DMS53 treated with DMSO at 0.1 percent for 48 hours (cell line): ENCODE results near the gene SHKBP1.
"Not testable (repeated sequence)": the region's sequence is repeated elsewhere in the genome, so short reads cannot be mapped to it uniquely, and the experiment has no call there.

Source experiments
- DNase-seq: peaks from one replicate; lab custom pipeline; 2025; ENCODE audit not compliant: unreplicated experiment; lab: John Stamatoyannopoulos, UW

The SHKBP1 gene

DNA sequence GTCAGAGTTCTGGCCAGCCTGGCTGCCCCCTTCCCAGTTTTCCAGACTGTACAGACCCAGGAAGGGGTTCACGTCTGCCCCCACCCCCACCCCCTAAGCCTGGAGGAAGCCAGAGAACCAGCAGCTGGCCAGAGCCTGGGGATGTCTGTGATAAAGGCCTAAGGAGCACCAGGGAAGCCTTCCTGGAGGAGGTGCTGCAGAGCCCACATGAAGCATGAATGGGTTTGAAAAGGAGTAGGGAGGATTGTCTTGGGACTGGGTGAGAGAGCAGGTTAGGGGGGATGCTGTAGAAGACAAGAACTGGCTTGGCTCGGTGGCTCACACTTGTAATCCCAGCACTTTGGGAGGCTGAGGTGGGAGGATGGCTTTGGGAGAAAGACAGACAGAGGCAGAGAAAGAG lies 5.8 kb downstream of the SHKBP1 start:
- no peak for DNase-seq

DNA sequence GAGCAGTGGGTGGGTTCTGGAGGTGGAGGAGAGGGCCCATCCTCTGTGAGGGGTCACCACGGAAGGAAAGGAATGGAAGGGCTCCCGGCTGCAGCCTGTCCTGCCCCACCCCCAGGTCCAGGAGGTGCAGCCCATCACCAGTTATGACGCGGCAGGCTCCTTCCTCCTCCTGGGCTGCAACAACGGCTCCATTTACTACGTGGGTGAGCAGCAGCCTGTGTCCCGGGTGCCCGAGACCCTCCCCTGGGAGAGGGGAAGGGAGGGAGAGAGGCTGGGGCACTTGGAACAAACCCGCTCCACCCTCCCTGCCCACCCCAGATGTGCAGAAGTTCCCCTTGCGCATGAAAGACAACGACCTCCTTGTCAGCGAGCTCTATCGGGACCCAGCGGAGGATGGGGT lies 6.6 kb downstream of the SHKBP1 start:
- no peak for DNase-seq

- no peak for DNase-seq
Measured at GRCh38 chr19:40584007-40584406, 7.3 kb downstream of the SHKBP1 start.

- no peak for DNase-seq
Measured at GRCh38 chr19:40585241-40585981, 8.7 kb downstream of the SHKBP1 start.

DNA sequence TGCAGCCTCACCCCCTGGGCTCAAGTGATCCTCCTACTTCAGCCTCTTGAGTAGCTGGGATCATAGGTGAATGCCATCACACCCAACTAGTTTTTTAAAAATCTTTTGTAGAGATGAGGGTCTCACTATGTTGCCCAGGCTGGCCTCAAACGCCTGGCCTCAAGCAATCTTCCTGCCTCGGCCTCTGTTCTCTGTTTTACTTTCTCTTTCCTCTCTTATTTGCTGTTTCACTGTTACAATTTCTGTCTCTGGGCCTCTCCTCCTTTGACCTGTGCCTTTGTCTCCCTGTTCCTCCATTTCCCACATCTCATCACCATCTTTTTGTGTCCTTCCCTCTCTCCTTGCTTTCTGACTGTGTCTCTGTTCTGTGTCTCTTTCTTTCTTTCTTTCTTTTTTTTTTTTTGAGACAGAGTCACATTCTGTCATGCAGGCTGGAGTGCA lies 9.3 kb downstream of the SHKBP1 start:
- no peak for DNase-seq

GRCh38 chr19:40586611-40587010 lies 9.9 kb downstream of the SHKBP1 start:
- DNase-seq = no peak

- no peak for DNase-seq
Measured at GRCh38 chr19:40588110-40588854, 11.6 kb downstream of the SHKBP1 start.

GRCh38 chr19:40588926-40589569 lies 12.4 kb downstream of the SHKBP1 start:
- no peak for DNase-seq

GRCh38 chr19:40589591-40590429 lies 13.1 kb downstream of the SHKBP1 start:
- DNase-seq = no peak

GRCh38 chr19:40590464-40591265 lies 14.0 kb downstream of the SHKBP1 start:
- no peak for DNase-seq

DNA sequence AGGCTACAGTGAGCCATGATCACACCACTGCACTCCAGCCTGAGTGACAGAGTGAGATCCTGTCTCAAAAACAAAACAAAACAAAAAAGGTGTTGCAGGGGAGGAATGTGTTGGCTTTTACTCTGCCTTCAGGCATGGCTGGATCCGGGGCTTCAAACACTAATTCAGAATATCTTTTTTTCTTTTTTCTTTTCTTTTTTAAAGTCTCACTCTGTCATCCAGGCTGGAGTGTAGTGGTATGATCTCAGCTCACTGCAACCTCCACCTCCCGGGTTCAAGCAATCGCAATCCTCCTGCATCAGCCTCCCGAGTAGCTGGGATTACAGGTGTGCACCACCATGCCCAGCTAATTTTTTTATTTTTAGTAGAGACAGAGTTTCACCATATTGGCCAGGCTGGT lies 15.1 kb downstream of the SHKBP1 start:
- not testable (repeated sequence) for DNase-seq

GRCh38 chr19:40592170-40592569 lies 15.5 kb downstream of the SHKBP1 start:
- DNase-seq = peak; percentile 85

- no peak for DNase-seq
Measured at GRCh38 chr19:40594255-40594654, 17.6 kb downstream of the SHKBP1 start.

- DNase-seq = no peak
Measured at GRCh38 chr19:40594657-40595091, 18.0 kb downstream of the SHKBP1 start.

DNA sequence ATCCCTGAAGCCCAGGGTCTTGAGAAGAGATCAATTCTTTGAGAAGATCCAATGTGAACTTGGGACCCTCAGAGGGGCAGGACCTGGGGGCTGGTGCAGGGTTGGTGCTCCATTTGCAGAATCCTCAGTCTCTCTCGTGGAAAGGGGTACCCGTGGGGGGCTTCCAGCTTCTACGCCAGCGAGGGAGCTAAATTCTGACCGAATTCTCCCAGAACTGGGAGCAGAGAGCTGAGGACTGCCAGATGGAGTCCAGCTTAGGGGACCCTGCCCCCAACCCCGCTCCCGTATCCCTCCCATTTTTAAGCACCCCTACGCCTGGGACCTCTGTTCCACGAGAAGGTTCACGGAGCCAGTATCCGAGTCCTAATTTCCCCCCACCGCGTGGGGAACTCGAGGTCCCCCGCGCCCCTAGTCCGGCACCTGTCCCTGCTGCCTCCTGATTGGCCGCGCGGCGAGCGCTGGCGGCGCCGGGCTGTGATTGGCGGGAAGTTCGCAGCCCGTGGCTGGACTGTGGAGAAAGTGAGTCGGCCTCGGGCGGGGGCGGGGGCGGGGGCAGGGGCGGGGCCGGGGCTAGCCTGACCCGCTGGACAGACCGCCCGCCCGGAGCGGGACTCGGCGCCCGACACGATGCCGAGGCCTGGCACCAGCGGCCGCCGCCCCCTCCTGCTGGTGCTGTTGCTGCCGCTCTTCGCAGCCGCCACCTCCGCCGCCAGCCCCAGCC lies 20.1 kb downstream of the SHKBP1 start:
- peak; percentile 30 for DNase-seq

- DNase-seq = no peak
Measured at GRCh38 chr19:40597329-40597838, 20.7 kb downstream of the SHKBP1 start.

- peak; percentile 81 for DNase-seq
Measured at GRCh38 chr19:40598121-40598917, 21.6 kb downstream of the SHKBP1 start.

- DNase-seq = no peak
Measured at GRCh38 chr19:40598918-40599307, 22.2 kb downstream of the SHKBP1 start.
